Activated T-helper 1 cell treated with anti-CD3 and anti-CD28 coated beads, Interleukin-2, amount 50 U/mL, for 16 hours (primary cell): ENCODE results near the gene ATF7.

Source experiments
- DNase-seq, 2 donors: peaks; one replicate each; pipeline ENCODE4 v3.0.0-alpha.2; 2020; ENCODE audit warnings: low read depth in 1 of 2, low spot score in 1 of 2

The ATF7 gene

GRCh38 chr12:53463802-53464560 is 162.2 kb downstream of the ATF7 start:
- no peak for DNase-seq

- DNase-seq = no peak
Measured at GRCh38 chr12:53462935-53463334, 163.2 kb downstream of the ATF7 start.

GRCh38 chr12:53461591-53461990 is 164.6 kb downstream of the ATF7 start:
- DNase-seq = no peak

DNA sequence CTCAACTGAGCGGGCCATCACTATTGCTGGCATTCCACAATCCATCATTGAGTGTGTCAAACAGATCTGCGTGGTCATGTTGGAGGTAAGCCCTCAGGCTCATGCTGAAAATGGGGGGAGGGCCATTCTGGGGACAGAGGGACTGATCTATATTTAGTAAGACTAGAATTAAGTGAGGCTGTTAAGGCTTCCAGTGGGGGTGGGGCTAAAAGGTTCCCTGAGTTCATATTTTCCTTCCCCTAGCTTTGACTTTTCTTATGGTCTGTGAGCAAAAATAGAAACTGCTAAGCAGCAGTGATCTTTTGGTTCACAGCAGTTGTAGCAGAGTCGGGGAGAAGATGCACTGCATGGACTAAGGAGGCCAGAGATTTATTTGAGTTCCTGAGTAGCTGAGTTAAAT is 165.1 kb downstream of the ATF7 start:
- no peak for DNase-seq

- DNase-seq = no peak
Measured at GRCh38 chr12:53459097-53459496, 167.1 kb downstream of the ATF7 start.
